ENCODE data around the gene TUBGCP4.
A peak's percentile ranks its signal among the peaks of the same experiment; 100 is the strongest.
"Not testable (repeated sequence)": the region's sequence is repeated elsewhere in the genome, so short reads cannot be mapped to it uniquely, and the experiment has no call there.

The TUBGCP4 gene

GRCh38 chr15:43376017-43376705 is 5.3 kb downstream of the TUBGCP4 start:
- no peaks in the 10 kb centered on the region for H3K27me3 Mint-ChIP-seq
- no peak overlapping the region for H3K27ac Mint-ChIP-seq
- DNase-seq: peak; percentile 26
- ATAC-seq (replicated peaks): peak; percentile 64 to 66
- H3K4me3 Mint-ChIP-seq: no peak overlapping the region
- H3K9me3 Mint-ChIP-seq: no peaks in the 10 kb centered on the region
- H3K4me1 Mint-ChIP-seq: peaks cover 9 to 25% of the 10 kb centered on the region in 2 donors
- H3K36me3 Mint-ChIP-seq: peaks cover 23 to 35% of the 10 kb centered on the region in 2 donors

GRCh38 chr15:43378601-43379000 is 7.7 kb downstream of the TUBGCP4 start:
- H3K4me1 Mint-ChIP-seq: peaks cover 2 to 7% of the 10 kb centered on the region in 2 donors
- no peak for ATAC-seq (replicated peaks)
- no peak overlapping the region for H3K4me3 Mint-ChIP-seq
- no peak for DNase-seq
- H3K36me3 Mint-ChIP-seq: peaks cover 31 to 49% of the 10 kb centered on the region in 2 donors
- no peaks in the 10 kb centered on the region for H3K27me3 Mint-ChIP-seq
- H3K9me3 Mint-ChIP-seq: no peaks in the 10 kb centered on the region
- no peak overlapping the region for H3K27ac Mint-ChIP-seq

GRCh38 chr15:43382310-43382709 is 11.4 kb downstream of the TUBGCP4 start:
- H3K27me3 Mint-ChIP-seq: no peaks in the 10 kb centered on the region
- ATAC-seq (replicated peaks) (no peak), DNase-seq (no peak)
- H3K4me3 Mint-ChIP-seq: no peak overlapping the region
- H3K27ac Mint-ChIP-seq: no peak overlapping the region
- no peaks in the 10 kb centered on the region for H3K9me3 Mint-ChIP-seq
- peaks cover 51 to 69% of the 10 kb centered on the region in 2 donors for H3K36me3 Mint-ChIP-seq
- H3K4me1 Mint-ChIP-seq: no peaks in the 10 kb centered on the region

- H3K36me3 Mint-ChIP-seq: peaks cover 46 to 62% of the 10 kb centered on the region in 2 donors
These were observed 12.2 kb downstream of the TUBGCP4 start for GRCh38 chr15:43383070-43383469.

GRCh38 chr15:43390723-43391122 is 19.8 kb downstream of the TUBGCP4 start:
- Mint-ChIP-seq H3K27ac (peak overlapping the region; percentile 2), H3K4me3 (no peak overlapping the region), H3K36me3 (peaks cover 39 to 52% of the 10 kb centered on the region in 2 donors), H3K9me3 (peaks cover 0 to 4% of the 10 kb centered on the region in 2 donors), H3K27me3 (no peaks in the 10 kb centered on the region), H3K4me1 (no peaks in the 10 kb centered on the region)
- ATAC-seq (replicated peaks) (no peak), DNase-seq (no peak)

More at GRCh38 chr15:43383070-43383469, 12.2 kb downstream of the TUBGCP4 start:
- DNase-seq (no peak), ATAC-seq (replicated peaks) (no peak)
- Mint-ChIP-seq H3K4me3 (no peak overlapping the region), H3K27ac (no peak overlapping the region), H3K27me3 (no peaks in the 10 kb centered on the region), H3K9me3 (no peaks in the 10 kb centered on the region), H3K4me1 (no peaks in the 10 kb centered on the region)

- not testable (repeated sequence) for H3K27ac Mint-ChIP-seq; DNase-seq; H3K4me3 Mint-ChIP-seq; H3K9me3 Mint-ChIP-seq; ATAC-seq (replicated peaks); H3K27me3 Mint-ChIP-seq; H3K4me1 Mint-ChIP-seq
- H3K36me3 Mint-ChIP-seq: peaks cover 47 to 60% of the 10 kb centered on the region in 2 donors
These were observed 22.7 kb downstream of the TUBGCP4 start for GRCh38 chr15:43393592-43393991.

GRCh38 chr15:43402255-43402654 is 31.4 kb downstream of the TUBGCP4 start:
- ATAC-seq (replicated peaks): no peak
- H3K36me3 Mint-ChIP-seq: peaks cover 49 to 66% of the 10 kb centered on the region in 2 donors
- H3K4me1 Mint-ChIP-seq: no peaks in the 10 kb centered on the region
- no peak for DNase-seq
- peak overlapping the region; percentile 25 for H3K27ac Mint-ChIP-seq
- no peak overlapping the region for H3K4me3 Mint-ChIP-seq
- no peaks in the 10 kb centered on the region for H3K27me3 Mint-ChIP-seq
- H3K9me3 Mint-ChIP-seq: no peaks in the 10 kb centered on the region

- DNase-seq: no peak
- Mint-ChIP-seq H3K9me3 (no peaks in the 10 kb centered on the region), H3K27ac (no peak overlapping the region), H3K36me3 (peaks cover 45 to 70% of the 10 kb centered on the region in 2 donors), H3K27me3 (no peaks in the 10 kb centered on the region), H3K4me1 (no peaks in the 10 kb centered on the region), H3K4me3 (no peak overlapping the region)
- no peak for ATAC-seq (replicated peaks)
These were observed 32.7 kb downstream of the TUBGCP4 start for GRCh38 chr15:43403616-43404015.

GRCh38 chr15:43404130-43404529 is 33.2 kb downstream of the TUBGCP4 start:
- Mint-ChIP-seq H3K27me3 (no peaks in the 10 kb centered on the region), H3K4me1 (no peaks in the 10 kb centered on the region), H3K36me3 (peaks cover 46 to 70% of the 10 kb centered on the region in 2 donors), H3K9me3 (no peaks in the 10 kb centered on the region), H3K4me3 (no peak overlapping the region), H3K27ac (peak overlapping the region; percentile 85)
- DNase-seq: no peak
- ATAC-seq (replicated peaks): no peak

- Mint-ChIP-seq H3K27ac (no peak overlapping the region), H3K4me1 (peaks cover 0 to 1% of the 10 kb centered on the region in 2 donors), H3K4me3 (no peak overlapping the region), H3K9me3 (no peaks in the 10 kb centered on the region), H3K36me3 (peaks cover 48 to 73% of the 10 kb centered on the region in 2 donors), H3K27me3 (no peaks in the 10 kb centered on the region)
- ATAC-seq (replicated peaks): no peak
- DNase-seq: no peak
These were observed 35.3 kb downstream of the TUBGCP4 start for GRCh38 chr15:43406189-43406588.

GRCh38 chr15:43406808-43407207 is 35.9 kb downstream of the TUBGCP4 start:
- Mint-ChIP-seq H3K36me3 (peaks cover 46 to 68% of the 10 kb centered on the region in 2 donors), H3K4me1 (peaks cover 0 to 1% of the 10 kb centered on the region in 2 donors), H3K27ac (no peak overlapping the region), H3K9me3 (no peaks in the 10 kb centered on the region), H3K4me3 (no peak overlapping the region), H3K27me3 (no peaks in the 10 kb centered on the region)
- DNase-seq: no peak
- ATAC-seq (replicated peaks): no peak

GRCh38 chr15:43408789-43409188 is 37.9 kb downstream of the TUBGCP4 start:
- Mint-ChIP-seq H3K4me1 (peaks cover 0 to 6% of the 10 kb centered on the region in 2 donors), H3K27ac (no peak overlapping the region)

GRCh38 chr15:43410572-43411214 is 39.8 kb downstream of the TUBGCP4 start:
- Mint-ChIP-seq H3K36me3 (peaks cover 48 to 70% of the 10 kb centered on the region in 2 donors), H3K27ac (no peak overlapping the region), H3K4me1 (peaks cover 0 to 6% of the 10 kb centered on the region in 2 donors), H3K27me3 (no peaks in the 10 kb centered on the region), H3K4me3 (no peak overlapping the region), H3K9me3 (no peaks in the 10 kb centered on the region)
- ATAC-seq (replicated peaks) (no peak), DNase-seq (no peak)

More at GRCh38 chr15:43408789-43409188, 37.9 kb downstream of the TUBGCP4 start:
- Mint-ChIP-seq H3K36me3 (peaks cover 44 to 64% of the 10 kb centered on the region in 2 donors), H3K27me3 (no peaks in the 10 kb centered on the region), H3K9me3 (no peaks in the 10 kb centered on the region), H3K4me3 (no peak overlapping the region)
- ATAC-seq (replicated peaks): no peak
- DNase-seq: no peak

GRCh38 chr15:43412096-43412495 is 41.2 kb downstream of the TUBGCP4 start:
- Mint-ChIP-seq H3K27ac (peak overlapping the region; percentile 9), H3K4me1 (peaks cover 0 to 6% of the 10 kb centered on the region in 2 donors), H3K4me3 (no peak overlapping the region), H3K36me3 (peaks cover 44 to 71% of the 10 kb centered on the region in 2 donors), H3K9me3 (no peaks in the 10 kb centered on the region), H3K27me3 (no peaks in the 10 kb centered on the region)
- DNase-seq: no peak
- no peak for ATAC-seq (replicated peaks)

GRCh38 chr15:43414196-43414595 is 43.3 kb downstream of the TUBGCP4 start:
- ATAC-seq (replicated peaks) (no peak), DNase-seq (no peak)
- peaks cover 44 to 63% of the 10 kb centered on the region in 2 donors for H3K36me3 Mint-ChIP-seq
- H3K27ac Mint-ChIP-seq: no peak overlapping the region
- H3K4me1 Mint-ChIP-seq: peaks cover 0 to 6% of the 10 kb centered on the region in 2 donors
- H3K9me3 Mint-ChIP-seq: no peaks in the 10 kb centered on the region
- H3K27me3 Mint-ChIP-seq: no peaks in the 10 kb centered on the region
- H3K4me3 Mint-ChIP-seq: no peak overlapping the region

Data from stimulated activated naive B cell treated with anti-CD40 and anti-IgM and Interleukin-4, amounts not matched to agents 10 μg/mL and 1 μg/mL and 100 μg/mL, for 72 hours (primary cell).